Measurements from ENCODE around the gene TLE3.
"Not testable (repeated sequence)": the region's sequence is repeated elsewhere in the genome, so short reads cannot be mapped to it uniquely, and the experiment has no call there.

The TLE3 gene

GRCh38 chr15:70121624-70122302, 24.0 kb upstream of the TLE3 start:
- Histone ChIP-seq H3K9me3 (ENCODE audit: control insufficient read depth in 2 of 2, low read length in 2 of 2) (no peaks in the 10 kb centered on the region), H3K27ac (ENCODE audit: low read length) (no peak overlapping the region), H3K36me3 (ENCODE audit: control insufficient read depth in 2 of 2, insufficient read depth in 2 of 2, low read length in 2 of 2) (no peaks in the 10 kb centered on the region), H3K27me3 (ENCODE audit: control insufficient read depth in 1 of 2, insufficient read depth in 2 of 2, low read length in 2 of 2) (peaks cover 0 to 1% of the 10 kb centered on the region in 2 donors), H3K4me1 (ENCODE audit: control insufficient read depth, insufficient read depth, low read length) (peaks cover 10% of the 10 kb centered on the region), H3K9ac (ENCODE audit: low read length in 2 of 2) (no peak overlapping the region), H3K4me3 (ENCODE audit: low read length in 2 of 2) (no peak overlapping the region)

GRCh38 chr15:70120958-70121623, 23.4 kb upstream of the TLE3 start:
- H3K4me3 ChIP-seq (ENCODE audit: low read length in 2 of 2), result no peak overlapping the region
- no peaks in the 10 kb centered on the region for H3K9me3 ChIP-seq (ENCODE audit: control insufficient read depth in 2 of 2, low read length in 2 of 2)
- no peaks in the 10 kb centered on the region for H3K36me3 ChIP-seq (ENCODE audit: control insufficient read depth in 2 of 2, insufficient read depth in 2 of 2, low read length in 2 of 2)
- peaks cover 0 to 2% of the 10 kb centered on the region in 2 donors for H3K27me3 ChIP-seq (ENCODE audit: control insufficient read depth in 1 of 2, insufficient read depth in 2 of 2, low read length in 2 of 2)
- H3K27ac ChIP-seq (ENCODE audit: low read length), result no peak overlapping the region
- H3K4me1 ChIP-seq (ENCODE audit: control insufficient read depth, insufficient read depth, low read length), result peaks cover 10% of the 10 kb centered on the region
- H3K9ac ChIP-seq (ENCODE audit: low read length in 2 of 2), result no peak overlapping the region

- Histone ChIP-seq H3K9ac (ENCODE audit: low read length in 2 of 2) (no peak overlapping the region), H3K27ac (ENCODE audit: low read length) (no peak overlapping the region), H3K9me3 (ENCODE audit: control insufficient read depth in 2 of 2, low read length in 2 of 2) (no peaks in the 10 kb centered on the region), H3K36me3 (ENCODE audit: control insufficient read depth in 2 of 2, insufficient read depth in 2 of 2, low read length in 2 of 2) (no peaks in the 10 kb centered on the region), H3K27me3 (ENCODE audit: control insufficient read depth in 1 of 2, insufficient read depth in 2 of 2, low read length in 2 of 2) (peaks cover 0 to 2% of the 10 kb centered on the region in 2 donors), H3K4me1 (ENCODE audit: control insufficient read depth, insufficient read depth, low read length) (peaks cover 10% of the 10 kb centered on the region), H3K4me3 (ENCODE audit: low read length in 2 of 2) (no peak overlapping the region)
Measured at GRCh38 chr15:70119911-70120508, 22.3 kb upstream of the TLE3 start.

GRCh38 chr15:70118599-70118998, 20.9 kb upstream of the TLE3 start:
- no peaks in the 10 kb centered on the region for H3K9me3 ChIP-seq (ENCODE audit: control insufficient read depth in 2 of 2, low read length in 2 of 2)
- no peak overlapping the region for H3K4me3 ChIP-seq (ENCODE audit: low read length in 2 of 2)
- H3K36me3 ChIP-seq (ENCODE audit: control insufficient read depth in 2 of 2, insufficient read depth in 2 of 2, low read length in 2 of 2), result no peaks in the 10 kb centered on the region
- peaks cover 10% of the 10 kb centered on the region for H3K4me1 ChIP-seq (ENCODE audit: control insufficient read depth, insufficient read depth, low read length)
- peaks cover 0 to 2% of the 10 kb centered on the region in 2 donors for H3K27me3 ChIP-seq (ENCODE audit: control insufficient read depth in 1 of 2, insufficient read depth in 2 of 2, low read length in 2 of 2)
- no peak overlapping the region for H3K9ac ChIP-seq (ENCODE audit: low read length in 2 of 2)
- no peak overlapping the region for H3K27ac ChIP-seq (ENCODE audit: low read length)

DNA sequence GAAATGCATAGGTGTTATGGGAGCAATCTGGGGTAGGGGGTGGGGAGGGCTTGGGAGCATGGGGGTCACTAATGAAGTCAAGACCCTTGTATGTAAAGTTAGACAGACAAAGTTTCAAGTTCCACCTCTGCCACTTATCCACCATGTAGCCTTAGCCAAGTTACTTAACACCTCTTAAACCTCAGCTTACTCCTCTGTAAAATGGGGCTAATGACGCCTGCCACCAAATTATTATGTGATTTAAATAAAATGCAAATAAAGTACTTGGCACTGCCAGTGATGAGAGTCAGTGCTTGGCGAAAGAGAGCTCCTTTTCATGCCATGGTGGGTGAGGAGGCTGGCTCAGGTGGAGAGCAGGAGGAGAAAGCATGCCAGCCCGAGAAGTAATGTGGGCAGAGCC, 18.6 kb upstream of the TLE3 start:
- Histone ChIP-seq H3K9me3 (ENCODE audit: control insufficient read depth in 2 of 2, low read length in 2 of 2) (no peaks in the 10 kb centered on the region), H3K9ac (ENCODE audit: low read length in 2 of 2) (no peak overlapping the region), H3K27ac (ENCODE audit: low read length) (no peak overlapping the region), H3K36me3 (ENCODE audit: control insufficient read depth in 2 of 2, insufficient read depth in 2 of 2, low read length in 2 of 2) (no peaks in the 10 kb centered on the region), H3K4me1 (ENCODE audit: control insufficient read depth, insufficient read depth, low read length) (peaks cover 8% of the 10 kb centered on the region), H3K27me3 (ENCODE audit: control insufficient read depth in 1 of 2, insufficient read depth in 2 of 2, low read length in 2 of 2) (peaks cover 0 to 2% of the 10 kb centered on the region in 2 donors), H3K4me3 (ENCODE audit: low read length in 2 of 2) (no peak overlapping the region)

DNA sequence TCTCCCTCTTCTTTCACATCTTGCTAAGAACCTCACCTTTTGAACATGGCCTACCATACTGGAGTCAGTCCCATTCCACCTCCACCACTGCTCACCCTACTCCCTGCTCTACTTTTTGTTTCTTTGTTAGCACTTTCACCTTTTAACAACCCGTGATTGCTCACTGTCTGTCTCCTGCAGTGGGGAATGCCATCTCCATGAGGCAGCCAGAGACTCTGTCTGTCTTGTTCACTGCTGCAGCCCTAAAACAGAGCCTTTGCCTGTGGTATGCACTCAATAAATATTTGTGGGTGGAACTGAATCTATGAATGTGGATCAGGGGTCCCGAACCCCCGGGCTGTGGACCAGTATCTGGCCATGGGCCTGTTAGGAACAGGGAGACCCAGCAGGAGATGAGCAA, 16.5 kb upstream of the TLE3 start:
- Histone ChIP-seq H3K36me3 (ENCODE audit: control insufficient read depth in 2 of 2, insufficient read depth in 2 of 2, low read length in 2 of 2) (no peaks in the 10 kb centered on the region), H3K9ac (ENCODE audit: low read length in 2 of 2) (no peak overlapping the region), H3K4me3 (ENCODE audit: low read length in 2 of 2) (no peak overlapping the region), H3K27ac (ENCODE audit: low read length) (no peak overlapping the region), H3K27me3 (ENCODE audit: control insufficient read depth in 1 of 2, insufficient read depth in 2 of 2, low read length in 2 of 2) (peaks cover 0 to 2% of the 10 kb centered on the region in 2 donors), H3K9me3 (ENCODE audit: control insufficient read depth in 2 of 2, low read length in 2 of 2) (no peaks in the 10 kb centered on the region), H3K4me1 (ENCODE audit: control insufficient read depth, insufficient read depth, low read length) (peaks cover 12% of the 10 kb centered on the region)

DNA sequence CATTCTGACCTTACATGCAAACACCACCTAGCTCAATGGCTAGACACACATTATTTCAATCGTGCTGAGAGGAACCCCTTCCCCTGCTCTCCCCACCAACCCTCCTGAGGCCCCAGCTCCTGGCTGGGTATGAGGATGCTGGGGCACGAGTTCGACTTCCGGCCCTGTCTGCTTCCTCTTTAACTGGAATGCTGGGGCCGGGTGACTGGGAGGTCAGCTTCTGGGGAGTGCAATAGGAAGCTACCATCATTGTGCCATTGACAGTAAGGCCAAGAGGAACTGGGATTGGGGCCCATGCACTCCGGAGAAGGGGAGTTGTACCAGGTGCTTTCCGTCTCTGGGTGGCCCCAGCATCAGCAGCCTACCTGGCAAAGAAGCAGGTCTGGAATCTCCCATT, 15.6 kb upstream of the TLE3 start:
- Histone ChIP-seq H3K4me3 (ENCODE audit: low read length in 2 of 2) (no peak overlapping the region), H3K9ac (ENCODE audit: low read length in 2 of 2) (no peak overlapping the region), H3K4me1 (ENCODE audit: control insufficient read depth, insufficient read depth, low read length) (peaks cover 12% of the 10 kb centered on the region), H3K9me3 (ENCODE audit: control insufficient read depth in 2 of 2, low read length in 2 of 2) (no peaks in the 10 kb centered on the region), H3K27me3 (ENCODE audit: control insufficient read depth in 1 of 2, insufficient read depth in 2 of 2, low read length in 2 of 2) (peaks cover 0 to 2% of the 10 kb centered on the region in 2 donors), H3K36me3 (ENCODE audit: control insufficient read depth in 2 of 2, insufficient read depth in 2 of 2, low read length in 2 of 2) (no peaks in the 10 kb centered on the region), H3K27ac (ENCODE audit: low read length) (no peak overlapping the region)

DNA sequence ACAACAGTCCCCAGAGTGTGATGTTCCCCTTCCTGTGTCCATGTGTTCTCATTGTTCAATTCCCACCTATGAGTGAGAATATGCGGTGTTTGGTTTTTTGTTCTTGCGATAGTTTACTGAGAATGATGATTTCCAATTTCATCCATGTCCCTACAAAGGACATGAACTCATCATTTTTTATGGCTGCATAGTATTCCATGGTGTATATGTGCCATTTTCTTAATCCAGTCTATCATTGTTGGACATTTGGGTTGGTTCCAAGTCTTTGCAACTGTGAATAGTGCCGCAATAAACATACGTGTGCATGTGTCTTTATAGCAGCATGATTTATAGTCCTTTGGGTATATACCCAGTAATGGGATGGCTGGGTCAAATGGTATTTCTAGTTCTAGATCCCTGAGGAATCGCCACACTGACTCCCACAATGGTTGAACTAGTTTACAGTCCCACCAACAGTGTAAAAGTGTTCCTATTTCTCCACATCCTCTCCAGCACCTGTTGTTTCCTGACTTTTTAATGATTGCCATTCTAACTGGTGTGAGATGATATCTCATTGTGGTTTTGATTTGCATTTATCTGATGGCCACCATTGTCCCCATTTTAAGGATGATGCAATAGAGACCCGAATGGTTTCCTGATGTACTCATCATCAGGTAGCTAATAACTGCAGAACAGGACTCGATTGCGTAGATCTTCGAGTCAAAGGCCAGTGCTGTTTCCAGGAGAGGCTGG, 15.0 kb upstream of the TLE3 start:
- H3K4me3 ChIP-seq (ENCODE audit: low read length in 2 of 2); H3K9ac ChIP-seq (ENCODE audit: low read length in 2 of 2); H3K9me3 ChIP-seq (ENCODE audit: control insufficient read depth in 2 of 2, low read length in 2 of 2); H3K36me3 ChIP-seq (ENCODE audit: control insufficient read depth in 2 of 2, insufficient read depth in 2 of 2, low read length in 2 of 2); H3K27ac ChIP-seq (ENCODE audit: low read length); H3K27me3 ChIP-seq (ENCODE audit: control insufficient read depth in 1 of 2, insufficient read depth in 2 of 2, low read length in 2 of 2): not testable (repeated sequence)
- peaks cover 12% of the 10 kb centered on the region for H3K4me1 ChIP-seq (ENCODE audit: control insufficient read depth, insufficient read depth, low read length)

- Histone ChIP-seq H3K27me3 (ENCODE audit: control insufficient read depth in 1 of 2, insufficient read depth in 2 of 2, low read length in 2 of 2) (peaks cover 0 to 2% of the 10 kb centered on the region in 2 donors), H3K36me3 (ENCODE audit: control insufficient read depth in 2 of 2, insufficient read depth in 2 of 2, low read length in 2 of 2) (no peaks in the 10 kb centered on the region), H3K4me1 (ENCODE audit: control insufficient read depth, insufficient read depth, low read length) (peaks cover 12% of the 10 kb centered on the region), H3K9me3 (ENCODE audit: control insufficient read depth in 2 of 2, low read length in 2 of 2) (no peaks in the 10 kb centered on the region), H3K27ac (ENCODE audit: low read length) (peak overlapping the region; percentile 18), H3K9ac (ENCODE audit: low read length in 2 of 2) (peak overlapping the region in 1 of 2 donors; percentile 11), H3K4me3 (ENCODE audit: low read length in 2 of 2) (no peak overlapping the region)
Measured at GRCh38 chr15:70112074-70112395, 14.3 kb upstream of the TLE3 start.

DNA sequence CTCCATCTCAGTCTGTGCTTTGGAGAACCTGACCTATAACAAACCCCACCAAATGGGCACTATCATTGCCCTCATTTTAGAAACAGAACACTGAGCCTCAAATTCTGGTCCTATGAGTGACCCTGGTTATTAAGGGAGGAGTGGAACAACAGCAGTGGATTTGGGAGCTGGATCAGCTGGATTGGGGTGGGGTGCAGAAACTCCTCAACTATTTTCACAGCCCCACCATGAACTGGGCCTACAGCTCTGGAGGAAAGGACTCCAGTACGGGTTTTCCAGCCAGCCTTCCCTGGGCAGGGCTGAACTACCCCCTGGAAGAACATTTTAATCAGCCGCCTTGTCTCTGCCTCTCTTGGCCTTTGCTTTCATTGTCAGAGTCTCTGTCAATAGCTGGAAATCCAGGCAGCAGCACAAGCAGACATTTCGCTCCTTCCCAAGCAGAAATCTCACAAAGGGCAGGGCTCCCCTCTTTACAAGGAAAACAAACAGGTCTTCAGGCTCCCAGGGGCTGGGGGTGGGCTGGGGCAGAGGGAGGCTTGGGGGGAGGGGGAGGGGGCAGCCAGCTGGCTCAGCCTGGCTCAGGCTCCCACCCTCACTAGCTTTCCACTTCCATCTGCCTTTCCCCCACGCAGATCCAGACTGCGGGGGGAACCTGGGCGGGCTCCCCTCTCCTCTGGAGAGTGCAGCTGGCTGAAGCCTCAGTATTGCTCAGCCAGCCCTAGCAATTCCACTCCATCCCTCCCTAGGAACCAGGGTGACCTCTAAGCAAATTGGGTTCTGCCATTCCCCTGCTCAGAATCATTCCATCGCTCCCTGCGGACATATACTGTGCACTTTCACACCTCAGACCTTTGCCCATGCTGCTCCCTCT, 13.7 kb upstream of the TLE3 start:
- Histone ChIP-seq H3K9me3 (ENCODE audit: control insufficient read depth in 2 of 2, low read length in 2 of 2) (no peaks in the 10 kb centered on the region), H3K27me3 (ENCODE audit: control insufficient read depth in 1 of 2, insufficient read depth in 2 of 2, low read length in 2 of 2) (no peaks in the 10 kb centered on the region), H3K4me1 (ENCODE audit: control insufficient read depth, insufficient read depth, low read length) (peaks cover 12% of the 10 kb centered on the region), H3K9ac (ENCODE audit: low read length in 2 of 2) (peak overlapping the region in 1 of 2 donors; percentile 11), H3K36me3 (ENCODE audit: control insufficient read depth in 2 of 2, insufficient read depth in 2 of 2, low read length in 2 of 2) (no peaks in the 10 kb centered on the region), H3K4me3 (ENCODE audit: low read length in 2 of 2) (no peak overlapping the region), H3K27ac (ENCODE audit: low read length) (peak overlapping the region; percentile 18)

Data from stomach smooth muscle (tissue), 2 donors.